ENCODE data around the gene IP6K1.

- TF ChIP-seq FOXK2 (IDR thresholded peaks at IDR 0.05) (no peak), BHLHE40 (IDR thresholded peaks at IDR 0.05; ENCODE audit: borderline replicate concordance) (no peak), FOXA1 (IDR thresholded peaks at IDR 0.05) (no peak), ZNF384 (IDR thresholded peaks at IDR 0.05) (no peak), LEF1 (IDR thresholded peaks at IDR 0.05; ENCODE audit: borderline replicate concordance) (no peak), HDGF (IDR thresholded peaks at IDR 0.05; ENCODE audit: borderline replicate concordance) (no peak), SUZ12 (IDR thresholded peaks at IDR 0.05) (no peak), L3MBTL2 (conservative IDR thresholded peaks at IDR 0.05) (no peak)
Measured at GRCh38 chr3:49757197-49757596, 29.1 kb downstream of the IP6K1 start.
